Ammon's horn (tissue), 1 donor: ENCODE results near the gene BUB1.
"Not testable (repeated sequence)": the region's sequence is repeated elsewhere in the genome, so short reads cannot be mapped to it uniquely, and the experiment has no call there.

Source experiments
- DNase-seq: peaks from one replicate; pipeline ENCODE4 v3.0.0-alpha.2; 2016; ENCODE audit warnings: low spot score

BUB1 gene

GRCh38 chr2:110690083-110690965, 12.5 kb upstream of the BUB1 start:
- DNase-seq, result no peak

GRCh38 chr2:110688594-110689091, 10.8 kb upstream of the BUB1 start:
- DNase-seq, result no peak

- DNase-seq, result not testable (repeated sequence)
Observed at GRCh38 chr2:110687775-110688484, 10.1 kb upstream of the BUB1 start.

GRCh38 chr2:110682872-110683271, 5.0 kb upstream of the BUB1 start:
- DNase-seq, result no peak

GRCh38 chr2:110682267-110682666, 4.4 kb upstream of the BUB1 start:
- DNase-seq, result no peak

GRCh38 chr2:110680709-110681108, 2.8 kb upstream of the BUB1 start:
- DNase-seq, result no peak

- DNase-seq, result no peak
Observed at GRCh38 chr2:110679865-110680264, 2.0 kb upstream of the BUB1 start.

- DNase-seq, result no peak
Observed at GRCh38 chr2:110679337-110679707, 1.5 kb upstream of the BUB1 start.

- DNase-seq, result peak; percentile 21
Observed at GRCh38 chr2:110678457-110679336, 834 bp upstream of the BUB1 start.

- no peak for DNase-seq
Observed at GRCh38 chr2:110677080-110677479, 783 bp downstream of the BUB1 start.

GRCh38 chr2:110675679-110676078, 2.2 kb downstream of the BUB1 start:
- no peak for DNase-seq

- DNase-seq, result peak; percentile 4
Observed at GRCh38 chr2:110674620-110675555, 3.0 kb downstream of the BUB1 start.

- no peak for DNase-seq
Observed at GRCh38 chr2:110673201-110673600, 4.7 kb downstream of the BUB1 start.

- no peak for DNase-seq
Observed at GRCh38 chr2:110670826-110671225, 7.0 kb downstream of the BUB1 start.

GRCh38 chr2:110669079-110669478, 8.8 kb downstream of the BUB1 start:
- DNase-seq, result no peak

GRCh38 chr2:110667071-110667470, 10.8 kb downstream of the BUB1 start:
- DNase-seq, result no peak

- no peak for DNase-seq
Observed at GRCh38 chr2:110664135-110664534, 13.7 kb downstream of the BUB1 start.

- no peak for DNase-seq
Observed at GRCh38 chr2:110662560-110662959, 15.3 kb downstream of the BUB1 start.

- no peak for DNase-seq
Observed at GRCh38 chr2:110660558-110660957, 17.3 kb downstream of the BUB1 start.

GRCh38 chr2:110659248-110659647, 18.6 kb downstream of the BUB1 start:
- DNase-seq, result no peak

- no peak for DNase-seq
Observed at GRCh38 chr2:110657724-110658305, 20.0 kb downstream of the BUB1 start.
